Neural cell (in vitro differentiated cells): Measurements from ENCODE around the gene TFEB. TPM values are rescaled to one million over a fixed set of nuclear protein-coding genes. Genes with fewer than 3 reads are reported as not detected.

ENCODE experiments used
- H2AFZ ChIP-seq: fragments of 200-600, 300-800 bp; sonication (generic), shearing (Covaris generic); 2 replicates; pipeline ENCODE4 v1.6.0; 2014; ENCODE audit warnings: low read depth, mild to moderate bottlenecking, antibody characterized with exemption, low read length, moderate library complexity
- H3F3A ChIP-seq: fragments of 200-600 bp; shearing (Covaris generic); 2 replicates; pipeline ENCODE4 v1.6.1; 2016; ENCODE audit warnings: mild to moderate bottlenecking, moderate library complexity, mixed read lengths, antibody characterized with exemption, low read length; ENCODE audit not compliant: insufficient read depth, poor library complexity, severe bottlenecking
- H3K27ac ChIP-seq: fragments of 200-600, 300-800 bp; sonication (generic), shearing (Covaris generic); 2 replicates; pipeline ENCODE4 v1.5.1; 2014; ENCODE audit warnings: mild to moderate bottlenecking, low read length, moderate library complexity
- H3K27me3 ChIP-seq: fragments of 300-800, 200-600 bp; sonication (generic), shearing (Covaris generic); 2 replicates; pipeline ENCODE4 v1.6.0; 2014; ENCODE audit warnings: mild to moderate bottlenecking, low read depth, low read length, moderate library complexity; ENCODE audit not compliant: insufficient read depth
- H3K36me3 ChIP-seq: fragments of 300-800, 200-600 bp; sonication (generic), shearing (Covaris generic); 2 replicates; pipeline ENCODE4 v1.5.1; 2014; ENCODE audit warnings: mild to moderate bottlenecking, antibody characterized with exemption, low read length, moderate library complexity; ENCODE audit not compliant: insufficient read depth
- H3K4me2 ChIP-seq: fragments of 300-800, 200-600 bp; sonication (generic), shearing (Covaris generic); 2 replicates; pipeline ENCODE4 v1.6.0; 2014; ENCODE audit warnings: mild to moderate bottlenecking, low read length
- H3K4me3 ChIP-seq: fragments of 300-800, 200-600 bp; sonication (generic), shearing (Covaris generic); 2 replicates; pipeline ENCODE4 v1.5.1; 2014; ENCODE audit warnings: mild to moderate bottlenecking, low read length, moderate library complexity
- H3K79me2 ChIP-seq: fragments of 200-600 bp; shearing (Covaris generic); replicated peaks from 2 replicates; pipeline ENCODE4 v1.6.0; 2014; ENCODE audit warnings: mild to moderate bottlenecking, low read length, moderate library complexity; ENCODE audit not compliant: insufficient read depth
- H3K9ac ChIP-seq: fragments of 300-800, 200-600 bp; sonication (generic), shearing (Covaris generic); 2 replicates; pipeline ENCODE4 v1.6.1; 2016; ENCODE audit warnings: mild to moderate bottlenecking, low read length, mixed read lengths
- H3K9me2 ChIP-seq: fragments of 200-600 bp; shearing (Covaris generic); 2 replicates; pipeline ENCODE4 v1.6.1; 2016; ENCODE audit warnings: mild to moderate bottlenecking, low read length, mixed read lengths; ENCODE audit not compliant: insufficient read depth
- H3K9me3 ChIP-seq: fragments of 200-600, 300-800 bp; sonication (generic), shearing (Covaris generic); 2 replicates; pipeline ENCODE4 v1.6.1; 2016; ENCODE audit warnings: mild to moderate bottlenecking, mixed run types, low read length, moderate library complexity, mixed read lengths
- H4K20me1 ChIP-seq: fragments of 200-600 bp; shearing (Covaris generic); 2 replicates; pipeline ENCODE4 v1.6.1; 2016; ENCODE audit warnings: mild to moderate bottlenecking, mixed run types; ENCODE audit not compliant: insufficient read depth
- CTCF ChIP-seq: fragments of 450-650 bp; IDR thresholded peaks from 2 replicates; pipeline ENCODE4 v1.5.1; 2014; ENCODE audit warnings: antibody characterized with exemption, mild to moderate bottlenecking, moderate library complexity; ENCODE audit not compliant: poor library complexity, severe bottlenecking
- EP300 ChIP-seq: fragments of 450-650 bp; conservative IDR thresholded peaks from 2 replicates; pipeline ENCODE4 v1.6.1; 2014; ENCODE audit warnings: antibody characterized with exemption, mild to moderate bottlenecking, moderate library complexity; ENCODE audit not compliant: poor library complexity, severe bottlenecking
- EZH2 ChIP-seq: fragments of 200-600, 300-800 bp; shearing (Covaris generic), sonication (generic); IDR thresholded peaks from 2 replicates; pipeline ENCODE4 v1.6.1; 2014; ENCODE audit warnings: antibody characterized with exemption, low read length, borderline replicate concordance, mild to moderate bottlenecking; ENCODE audit not compliant: insufficient read depth, poor library complexity, severe bottlenecking
- MXI1 ChIP-seq: fragments of 450-650 bp; conservative IDR thresholded peaks from 2 replicates; pipeline ENCODE4 v1.6.1; 2014; ENCODE audit warnings: antibody characterized with exemption, mild to moderate bottlenecking; ENCODE audit not compliant: poor library complexity, severe bottlenecking
- POLR2AphosphoS5 ChIP-seq: IDR thresholded peaks from 2 replicates; pipeline ENCODE4 v1.6.1; 2012
- RAD21 ChIP-seq: fragments of 450-650 bp; conservative IDR thresholded peaks from 2 replicates; pipeline ENCODE4 v1.6.1; 2014; ENCODE audit warnings: antibody characterized with exemption, mild to moderate bottlenecking, moderate library complexity
- REST ChIP-seq: IDR thresholded peaks from 2 replicates; pipeline ENCODE4 v1.6.1; 2012; ENCODE audit warnings: borderline replicate concordance
- SMC3 ChIP-seq: fragments of 450-650 bp; conservative IDR thresholded peaks from 2 replicates; pipeline ENCODE4 v1.6.1; 2014; ENCODE audit warnings: antibody characterized with exemption, mild to moderate bottlenecking, moderate library complexity; ENCODE audit not compliant: poor library complexity
- TAF1 ChIP-seq: IDR thresholded peaks from 2 replicates; pipeline ENCODE4 v1.6.1; 2012; ENCODE audit warnings: low read depth
- polyA plus RNA-seq: library from polyadenylated mRNA; depleted of rRNA; stranded (reverse); fragments of >200 nt; gene quantifications from 2 replicates; pipeline ENCODE4 v1.2.3, GENCODE V29; 2014

The TFEB gene
- polyA plus RNA-seq, 1 donor from 2014 or later = 0.24 TPM

GRCh38 chr6:41641352-41641925, 94.0 kb downstream of the TFEB start:
- no peak overlapping the region for H2AFZ ChIP-seq
- no peak overlapping the region for H3K4me2 ChIP-seq
- H3F3A ChIP-seq = no peaks in the 10 kb centered on the region
- H3K9ac ChIP-seq = no peak overlapping the region
- no peaks in the 10 kb centered on the region for H3K36me3 ChIP-seq
- no peaks in the 10 kb centered on the region for H3K9me3 ChIP-seq
- no peaks in the 10 kb centered on the region for H4K20me1 ChIP-seq
- H3K27me3 ChIP-seq = peaks cover 40% of the 10 kb centered on the region
- H3K9me2 ChIP-seq = no peaks in the 10 kb centered on the region
- no peak overlapping the region for H3K4me3 ChIP-seq
- H3K27ac ChIP-seq = no peak overlapping the region
- TF ChIP-seq EZH2 (no peak), MXI1 (no peak), RAD21 (no peak), SMC3 (no peak), TAF1 (no peak), REST (no peak), CTCF (no peak), EP300 (no peak), POLR2AphosphoS5 (no peak)
- H3K79me2 ChIP-seq = no peaks in the 10 kb centered on the region

GRCh38 chr6:41640426-41640825, 95.0 kb downstream of the TFEB start:
- Histone ChIP-seq H3K4me3 (no peak overlapping the region), H2AFZ (no peak overlapping the region), H3K9me3 (no peaks in the 10 kb centered on the region), H3K36me3 (no peaks in the 10 kb centered on the region), H3K9ac (no peak overlapping the region), H3K79me2 (no peaks in the 10 kb centered on the region), H4K20me1 (no peaks in the 10 kb centered on the region), H3K27ac (no peak overlapping the region), H3F3A (no peaks in the 10 kb centered on the region), H3K27me3 (peaks cover 50% of the 10 kb centered on the region), H3K9me2 (no peaks in the 10 kb centered on the region), H3K4me2 (no peak overlapping the region)
- TF ChIP-seq POLR2AphosphoS5 (no peak), MXI1 (no peak), EP300 (no peak), SMC3 (no peak), REST (no peak), TAF1 (no peak), CTCF (no peak), EZH2 (no peak), RAD21 (no peak)
